HepG2 (cell line): ENCODE results near the gene SEMA3B. TPM values are rescaled to one million over a fixed set of nuclear protein-coding genes. Genes with fewer than 3 reads are reported as not detected.

Experiments
- CCDC6 ChIP-seq: sonication (generic); formaldehyde crosslinking; IDR thresholded peaks from 2 replicates; pipeline ENCODE4 v1.8.1; 2022; ENCODE audit warnings: mild to moderate bottlenecking, missing genetic modification reagents, moderate library complexity
- CHCHD3 ChIP-seq: sonication (generic); formaldehyde crosslinking; IDR thresholded peaks from 2 replicates; pipeline ENCODE4 v1.8.0; 2022; ENCODE audit warnings: mild to moderate bottlenecking, missing genetic modification reagents, moderate library complexity
- E2F5 ChIP-seq: sonication (generic); formaldehyde crosslinking; conservative IDR thresholded peaks from 2 replicates; pipeline ENCODE4 v1.4.0; 2020; ENCODE audit warnings: missing genetic modification reagents
- FOSL2 ChIP-seq: sonication (generic); formaldehyde crosslinking; IDR thresholded peaks from 2 replicates; pipeline ENCODE4 v1.4.0; 2020; ENCODE audit warnings: missing genetic modification reagents
- KAT7 ChIP-seq: IDR thresholded peaks from 2 replicates; pipeline ENCODE4 v1.6.1; 2018; ENCODE audit warnings: borderline replicate concordance, missing compliant biosample characterization
- POLR2AphosphoS2 ChIP-seq: IDR thresholded peaks from 2 replicates; pipeline ENCODE4 v1.6.1; 2011; ENCODE audit warnings: low read depth, low read length, improper control_type of control experiment
- RAD51 ChIP-seq: fragments of 450-650 bp; IDR thresholded peaks from 2 replicates; pipeline ENCODE4 v1.6.1; 2016; ENCODE audit warnings: borderline replicate concordance
- RCOR2 ChIP-seq: IDR thresholded peaks from 2 replicates; pipeline ENCODE4 v1.6.1; 2016; ENCODE audit warnings: missing biosample characterization, missing genetic modification reagents
- SPEN ChIP-seq: sonication (generic); formaldehyde crosslinking; IDR thresholded peaks from 2 replicates; pipeline ENCODE4 v1.5.1; 2020; ENCODE audit warnings: low read depth, mild to moderate bottlenecking, missing genetic modification reagents
- SSRP1 ChIP-seq: IDR thresholded peaks from 2 replicates; pipeline ENCODE4 v1.6.1; 2016; ENCODE audit warnings: control low read depth
- STAT6 ChIP-seq: sonication (generic); formaldehyde crosslinking; IDR thresholded peaks from 2 replicates; pipeline ENCODE4 v1.4.0; 2020; ENCODE audit warnings: missing genetic modification reagents, mild to moderate bottlenecking, borderline replicate concordance
- TAF15 ChIP-seq: fragments of 200-400 bp; formaldehyde crosslinking; IDR thresholded peaks from one replicate; pipeline ENCODE4 v1.6.1; 2018; ENCODE audit warnings: mild to moderate bottlenecking, low read depth, low read length; ENCODE audit not compliant: poor library complexity, severe bottlenecking
- TSC22D2 ChIP-seq: sonication (generic); formaldehyde crosslinking; IDR thresholded peaks from 2 replicates; pipeline ENCODE4 v1.5.1; 2020; ENCODE audit warnings: missing genetic modification reagents, mild to moderate bottlenecking, borderline replicate concordance
- ZBTB37 ChIP-seq: sonication (generic); formaldehyde crosslinking; IDR thresholded peaks from 2 replicates; pipeline ENCODE4 v1.4.0; 2020; ENCODE audit warnings: mild to moderate bottlenecking, missing genetic modification reagents
- ZNF224 ChIP-seq: sonication (generic); formaldehyde crosslinking; IDR thresholded peaks from 2 replicates; pipeline ENCODE4 v1.5.0; 2020; ENCODE audit warnings: mild to moderate bottlenecking, missing genetic modification reagents
- ZNF446 ChIP-seq: sonication (generic); formaldehyde crosslinking; IDR thresholded peaks from 2 replicates; pipeline ENCODE4 v1.5.0; 2020; ENCODE audit warnings: mild to moderate bottlenecking, missing genetic modification reagents
- ZNF567 ChIP-seq: sonication (generic); formaldehyde crosslinking; IDR thresholded peaks from 2 replicates; pipeline ENCODE4 v1.8.1; 2023; ENCODE audit warnings: mild to moderate bottlenecking, missing genetic modification reagents, borderline replicate concordance
- ZNF670 ChIP-seq: sonication (generic); formaldehyde crosslinking; IDR thresholded peaks from 2 replicates; pipeline ENCODE4 v1.8.0; 2022; ENCODE audit warnings: mild to moderate bottlenecking, missing genetic modification reagents, borderline replicate concordance
- ZNF775 ChIP-seq: sonication (generic); formaldehyde crosslinking; IDR thresholded peaks from 2 replicates; pipeline ENCODE4 v1.4.0; 2020; ENCODE audit warnings: missing genetic modification reagents, mild to moderate bottlenecking, moderate library complexity, borderline replicate concordance
- ZNF883 ChIP-seq: sonication (generic); formaldehyde crosslinking; IDR thresholded peaks from 2 replicates; pipeline ENCODE4 v1.5.1; 2020; ENCODE audit warnings: mild to moderate bottlenecking, missing genetic modification reagents; ENCODE audit errors: not compliant biosample characterization
- polyA plus RNA-seq, 8 experiments: library from polyadenylated mRNA; depleted of rRNA in 3 of 8; stranded (reverse) in 7 of 8; unstranded in 1 of 8; fragments of >200 nt; fragmentation: Illumina TruSeq in 4 of 8; extraction: Trizol in 4 of 8; gene quantifications; 2 replicates each; pipeline versions ENCODE4 v1.2.1 to v1.2.3, GENCODE V29; 2011 to 2016; ENCODE audit warnings: low read depth in 4 of 8, missing spikeins in 1 of 8, mixed read lengths in 1 of 8; ENCODE audit not compliant: insufficient read depth in 1 of 8
- total RNA-seq, 5 experiments: library from RNA; depleted of rRNA; stranded (reverse); fragments of >200 nt; fragmentation: Illumina TruSeq; extraction: Trizol; gene quantifications; 2 replicates each; pipeline ENCODE4 v1.2.3, GENCODE V29; 2016; ENCODE audit warnings: low read depth in 1 of 5
- TF ChIP-seq, protein P1 (sequence below): sonication (generic); formaldehyde crosslinking; IDR thresholded peaks from 2 replicates; pipeline ENCODE4 v1.5.0; 2020; ENCODE audit warnings: missing genetic modification reagents
- TF ChIP-seq, protein P2 (sequence below): sonication (generic); formaldehyde crosslinking; IDR thresholded peaks from 2 replicates; pipeline ENCODE4 v1.8.1; 2023; ENCODE audit warnings: mild to moderate bottlenecking, moderate library complexity, missing genetic modification reagents

The SEMA3B gene
- total and polyA plus RNA-seq, 2 of the 13 experiments (the other 11 are each of a cell fraction or from before 2014, with no cell fraction given): 93.2 to 158 TPM

DNA sequence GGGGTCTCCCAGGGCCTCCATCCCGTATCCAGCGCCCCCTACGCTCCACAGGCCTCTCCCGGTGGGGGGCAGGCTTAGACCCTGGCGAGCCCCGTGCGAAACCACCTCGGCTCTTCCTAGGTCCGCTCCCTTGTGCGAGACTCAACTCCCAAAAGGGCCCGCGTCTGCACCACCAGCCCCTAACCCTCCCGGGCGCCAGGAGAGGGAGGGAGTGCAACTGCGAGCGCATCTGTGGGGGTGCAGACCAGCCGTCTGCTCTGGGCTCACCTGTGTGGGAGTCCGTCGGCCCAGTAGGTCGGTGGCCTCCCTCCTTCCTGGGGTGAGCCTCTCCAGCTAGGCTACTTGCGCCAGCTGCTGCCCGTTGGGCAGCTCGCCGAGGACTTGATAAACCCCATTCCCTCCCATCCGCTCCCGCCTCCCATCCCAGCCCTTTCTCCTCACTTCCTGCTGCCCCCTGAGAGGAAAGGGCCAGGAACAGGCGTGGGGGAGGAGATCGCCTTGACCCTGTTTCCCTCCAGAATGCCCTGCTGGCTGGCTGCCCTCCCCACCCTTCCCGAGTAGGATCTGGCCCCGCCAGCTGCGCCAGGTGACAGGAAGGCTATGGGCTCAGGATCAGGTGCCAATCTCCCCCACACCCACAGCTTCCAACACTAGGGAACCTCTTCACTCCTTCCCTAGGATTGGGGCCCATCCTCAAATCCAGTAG is 53.6 kb downstream of the SEMA3B start, which contains the start of gene HYAL2 (continued):
- TF ChIP-seq FOSL2: no peak
- TF ChIP-seq STAT6 (CRISPR knock-in tag): no peak
- TF ChIP-seq KAT7 (CRISPR knock-in tag): no peak
- TF ChIP-seq ZNF775 (CRISPR knock-in tag): no peak
- no peak for TF ChIP-seq E2F5
- no peak for TF ChIP-seq SSRP1 (CRISPR knock-in tag)
- no peak for TF ChIP-seq SPEN (CRISPR knock-in tag)
- TF ChIP-seq CCDC6: no peak
- TF ChIP-seq, protein P1, sequence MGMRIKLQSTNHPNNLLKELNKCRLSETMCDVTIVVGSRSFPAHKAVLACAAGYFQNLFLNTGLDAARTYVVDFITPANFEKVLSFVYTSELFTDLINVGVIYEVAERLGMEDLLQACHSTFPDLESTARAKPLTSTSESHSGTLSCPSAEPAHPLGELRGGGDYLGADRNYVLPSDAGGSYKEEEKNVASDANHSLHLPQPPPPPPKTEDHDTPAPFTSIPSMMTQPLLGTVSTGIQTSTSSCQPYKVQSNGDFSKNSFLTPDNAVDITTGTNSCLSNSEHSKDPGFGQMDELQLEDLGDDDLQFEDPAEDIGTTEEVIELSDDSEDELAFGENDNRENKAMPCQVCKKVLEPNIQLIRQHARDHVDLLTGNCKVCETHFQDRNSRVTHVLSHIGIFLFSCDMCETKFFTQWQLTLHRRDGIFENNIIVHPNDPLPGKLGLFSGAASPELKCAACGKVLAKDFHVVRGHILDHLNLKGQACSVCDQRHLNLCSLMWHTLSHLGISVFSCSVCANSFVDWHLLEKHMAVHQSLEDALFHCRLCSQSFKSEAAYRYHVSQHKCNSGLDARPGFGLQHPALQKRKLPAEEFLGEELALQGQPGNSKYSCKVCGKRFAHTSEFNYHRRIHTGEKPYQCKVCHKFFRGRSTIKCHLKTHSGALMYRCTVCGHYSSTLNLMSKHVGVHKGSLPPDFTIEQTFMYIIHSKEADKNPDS (CRISPR knock-in tag): no peak
- no peak for TF ChIP-seq POLR2AphosphoS2
- no peak for TF ChIP-seq ZNF567 (CRISPR knock-in tag)
- no peak for TF ChIP-seq ZBTB37 (CRISPR knock-in tag)
- TF ChIP-seq CHCHD3 (CRISPR knock-in tag): no peak
- TF ChIP-seq ZNF883 (CRISPR knock-in tag): no peak
- TF ChIP-seq ZNF446 (CRISPR knock-in tag): no peak
- TF ChIP-seq ZNF670 (CRISPR knock-in tag): no peak
- TF ChIP-seq TSC22D2 (CRISPR knock-in tag): no peak
- no peak for TF ChIP-seq ZNF224 (CRISPR knock-in tag)
- TF ChIP-seq, protein P2, sequence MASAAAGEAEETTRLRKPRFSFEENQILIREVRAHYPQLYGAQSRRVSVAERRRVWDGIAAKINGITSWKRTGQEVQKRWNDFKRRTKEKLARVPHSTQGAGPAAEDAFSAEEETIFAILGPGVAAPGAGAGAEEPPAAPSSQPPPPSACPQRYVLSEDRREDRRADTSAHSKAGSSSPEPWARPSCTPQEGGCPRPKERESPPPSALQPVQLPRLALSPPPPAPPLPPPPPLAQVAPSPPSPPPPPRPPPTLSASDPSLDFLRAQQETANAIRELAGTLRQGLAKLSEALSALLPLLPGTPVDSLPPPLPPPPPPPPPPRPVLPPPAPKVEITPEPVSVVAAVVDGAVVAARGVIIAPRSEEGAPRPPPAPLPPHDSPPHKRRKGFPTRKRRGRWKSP (CRISPR knock-in tag): no peak
- no peak for TF ChIP-seq TAF15
- TF ChIP-seq RCOR2 (CRISPR knock-in tag): no peak
- no peak for TF ChIP-seq RAD51
